GM13977 (cell line): ENCODE data around the gene MAPK8IP3.

Experiments
- DNase-seq: peaks from one replicate; pipeline ENCODE4 v3.0.0; 2012; ENCODE audit warnings: low spot score
- CTCF ChIP-seq: IDR thresholded peaks from 2 replicates; pipeline ENCODE4 v1.5.1; 2012; ENCODE audit warnings: mild to moderate bottlenecking, control low read depth; ENCODE audit not compliant: insufficient read depth; ENCODE audit errors: extremely low read depth, missing control alignments
- in situ Hi-C: fragments of 300-500 bp; cut with MboI; formaldehyde crosslinking; loops from one replicate; pipeline ENCODE4 v1.12.0; 2022; ENCODE audit warnings: low sequenced_read_pairs, low pct_unique_long_range_greater_than_20kb, mixed read lengths, inconsistent platforms; ENCODE audit not compliant: unreplicated experiment

MAPK8IP3 gene

GRCh38 chr16:1726661-1727502 is 20.9 kb downstream of the MAPK8IP3 start:
- in situ Hi-C loops: no loop called here
- DNase-seq: no peak
- TF ChIP-seq CTCF: no peak

- TF ChIP-seq CTCF: no peak
- in situ Hi-C loops: no loop called here
- no peak for DNase-seq
Observed at GRCh38 chr16:1727651-1728624, 21.9 kb downstream of the MAPK8IP3 start.

- no peak for DNase-seq
- in situ Hi-C loops: no loop called here
- no peak for TF ChIP-seq CTCF
Observed at GRCh38 chr16:1729026-1729425, 23.0 kb downstream of the MAPK8IP3 start.

GRCh38 chr16:1729445-1729844 is 23.4 kb downstream of the MAPK8IP3 start:
- in situ Hi-C loops: no loop called here
- no peak for DNase-seq
- TF ChIP-seq CTCF: no peak

- in situ Hi-C loops: no loop called here
- DNase-seq: no peak
- no peak for TF ChIP-seq CTCF
Observed at GRCh38 chr16:1731073-1731472, 25.1 kb downstream of the MAPK8IP3 start.

GRCh38 chr16:1731603-1732002 is 25.6 kb downstream of the MAPK8IP3 start:
- no peak for TF ChIP-seq CTCF
- in situ Hi-C loops: no loop called here
- no peak for DNase-seq
